Measurements from ENCODE around the gene LTBP2. TPM values are rescaled to one million over a fixed set of nuclear protein-coding genes. Genes with fewer than 3 reads are reported as not detected.

The LTBP2 gene
- polyA plus RNA-seq, 2 of the 4 experiments (the other 2 are of a cell fraction), result 4.9 to 14.4 TPM

DNA sequence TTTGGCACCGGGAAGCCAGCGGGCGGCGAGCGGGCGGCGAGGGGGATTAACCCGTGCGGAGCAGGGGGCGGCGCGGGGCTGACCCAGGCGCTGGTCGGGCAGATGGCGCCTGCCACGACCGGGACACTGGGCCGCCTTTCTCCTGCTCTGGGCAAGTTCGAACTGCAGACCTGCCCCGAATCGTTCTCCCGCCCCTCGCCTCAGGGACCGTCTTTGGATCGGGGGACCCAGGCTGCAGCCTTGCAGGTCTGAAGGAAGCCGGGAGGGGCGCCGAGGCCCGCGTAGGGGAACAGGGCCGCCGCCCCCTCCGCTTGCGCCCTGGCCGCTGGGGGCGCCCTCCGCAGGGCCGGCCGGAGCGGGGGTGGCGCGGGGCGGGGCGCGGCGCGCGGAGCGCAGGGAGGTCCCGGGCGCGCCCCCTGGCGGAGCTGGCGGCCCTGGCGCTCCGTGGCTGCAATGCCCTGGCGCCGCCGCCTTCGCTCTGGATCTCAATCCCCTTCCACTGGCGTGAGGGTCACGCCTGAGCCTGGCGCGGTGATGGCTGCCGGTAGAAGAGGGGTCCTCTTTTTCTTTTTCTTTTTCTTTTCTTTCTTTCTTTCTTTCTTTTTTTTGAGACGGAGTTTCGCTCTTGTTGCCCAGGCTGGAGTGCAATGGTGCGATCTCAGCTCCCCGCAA is 449 bp upstream of the LTBP2 start (continued):
- TF ChIP-seq HEYL (CRISPR knock-in tag; IDR thresholded peaks at IDR 0.05), result no peak
- TF ChIP-seq, protein P1, sequence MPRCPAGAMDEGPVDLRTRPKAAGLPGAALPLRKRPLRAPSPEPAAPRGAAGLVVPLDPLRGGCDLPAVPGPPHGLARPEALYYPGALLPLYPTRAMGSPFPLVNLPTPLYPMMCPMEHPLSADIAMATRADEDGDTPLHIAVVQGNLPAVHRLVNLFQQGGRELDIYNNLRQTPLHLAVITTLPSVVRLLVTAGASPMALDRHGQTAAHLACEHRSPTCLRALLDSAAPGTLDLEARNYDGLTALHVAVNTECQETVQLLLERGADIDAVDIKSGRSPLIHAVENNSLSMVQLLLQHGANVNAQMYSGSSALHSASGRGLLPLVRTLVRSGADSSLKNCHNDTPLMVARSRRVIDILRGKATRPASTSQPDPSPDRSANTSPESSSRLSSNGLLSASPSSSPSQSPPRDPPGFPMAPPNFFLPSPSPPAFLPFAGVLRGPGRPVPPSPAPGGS (IDR thresholded peaks at IDR 0.05), result 0 out of 3 replicates have a peak, but pooled peaks have one; percentile 54
- TF ChIP-seq CBX8 (IDR thresholded peaks at IDR 0.05), result no peak
- TF ChIP-seq ZSCAN20 (CRISPR knock-in tag; IDR thresholded peaks at IDR 0.05), result no peak
- no peak for TF ChIP-seq BHLHE40 (IDR thresholded peaks at IDR 0.05; ENCODE audit: low read depth, low read length)
- TF ChIP-seq TP53 (CRISPR knock-in tag; IDR thresholded peaks at IDR 0.05), result no peak
- TF ChIP-seq, protein P2, sequence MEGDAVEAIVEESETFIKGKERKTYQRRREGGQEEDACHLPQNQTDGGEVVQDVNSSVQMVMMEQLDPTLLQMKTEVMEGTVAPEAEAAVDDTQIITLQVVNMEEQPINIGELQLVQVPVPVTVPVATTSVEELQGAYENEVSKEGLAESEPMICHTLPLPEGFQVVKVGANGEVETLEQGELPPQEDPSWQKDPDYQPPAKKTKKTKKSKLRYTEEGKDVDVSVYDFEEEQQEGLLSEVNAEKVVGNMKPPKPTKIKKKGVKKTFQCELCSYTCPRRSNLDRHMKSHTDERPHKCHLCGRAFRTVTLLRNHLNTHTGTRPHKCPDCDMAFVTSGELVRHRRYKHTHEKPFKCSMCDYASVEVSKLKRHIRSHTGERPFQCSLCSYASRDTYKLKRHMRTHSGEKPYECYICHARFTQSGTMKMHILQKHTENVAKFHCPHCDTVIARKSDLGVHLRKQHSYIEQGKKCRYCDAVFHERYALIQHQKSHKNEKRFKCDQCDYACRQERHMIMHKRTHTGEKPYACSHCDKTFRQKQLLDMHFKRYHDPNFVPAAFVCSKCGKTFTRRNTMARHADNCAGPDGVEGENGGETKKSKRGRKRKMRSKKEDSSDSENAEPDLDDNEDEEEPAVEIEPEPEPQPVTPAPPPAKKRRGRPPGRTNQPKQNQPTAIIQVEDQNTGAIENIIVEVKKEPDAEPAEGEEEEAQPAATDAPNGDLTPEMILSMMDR (IDR thresholded peaks at IDR 0.05), result peak; percentile 100
- TF ChIP-seq, protein P3, sequence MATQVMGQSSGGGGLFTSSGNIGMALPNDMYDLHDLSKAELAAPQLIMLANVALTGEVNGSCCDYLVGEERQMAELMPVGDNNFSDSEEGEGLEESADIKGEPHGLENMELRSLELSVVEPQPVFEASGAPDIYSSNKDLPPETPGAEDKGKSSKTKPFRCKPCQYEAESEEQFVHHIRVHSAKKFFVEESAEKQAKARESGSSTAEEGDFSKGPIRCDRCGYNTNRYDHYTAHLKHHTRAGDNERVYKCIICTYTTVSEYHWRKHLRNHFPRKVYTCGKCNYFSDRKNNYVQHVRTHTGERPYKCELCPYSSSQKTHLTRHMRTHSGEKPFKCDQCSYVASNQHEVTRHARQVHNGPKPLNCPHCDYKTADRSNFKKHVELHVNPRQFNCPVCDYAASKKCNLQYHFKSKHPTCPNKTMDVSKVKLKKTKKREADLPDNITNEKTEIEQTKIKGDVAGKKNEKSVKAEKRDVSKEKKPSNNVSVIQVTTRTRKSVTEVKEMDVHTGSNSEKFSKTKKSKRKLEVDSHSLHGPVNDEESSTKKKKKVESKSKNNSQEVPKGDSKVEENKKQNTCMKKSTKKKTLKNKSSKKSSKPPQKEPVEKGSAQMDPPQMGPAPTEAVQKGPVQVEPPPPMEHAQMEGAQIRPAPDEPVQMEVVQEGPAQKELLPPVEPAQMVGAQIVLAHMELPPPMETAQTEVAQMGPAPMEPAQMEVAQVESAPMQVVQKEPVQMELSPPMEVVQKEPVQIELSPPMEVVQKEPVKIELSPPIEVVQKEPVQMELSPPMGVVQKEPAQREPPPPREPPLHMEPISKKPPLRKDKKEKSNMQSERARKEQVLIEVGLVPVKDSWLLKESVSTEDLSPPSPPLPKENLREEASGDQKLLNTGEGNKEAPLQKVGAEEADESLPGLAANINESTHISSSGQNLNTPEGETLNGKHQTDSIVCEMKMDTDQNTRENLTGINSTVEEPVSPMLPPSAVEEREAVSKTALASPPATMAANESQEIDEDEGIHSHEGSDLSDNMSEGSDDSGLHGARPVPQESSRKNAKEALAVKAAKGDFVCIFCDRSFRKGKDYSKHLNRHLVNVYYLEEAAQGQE (IDR thresholded peaks at IDR 0.05), result no peak
- TF ChIP-seq KDM5A (IDR thresholded peaks at IDR 0.05), result no peak
- no peak for TF ChIP-seq FOSL2 (IDR thresholded peaks at IDR 0.05)
- no peak for TF ChIP-seq FOSL2 (CRISPR knock-in tag; IDR thresholded peaks at IDR 0.05)
- no peak for TF ChIP-seq NPAS2 (CRISPR knock-in tag; IDR thresholded peaks at IDR 0.05; ENCODE audit: borderline replicate concordance)
- no peak for TF ChIP-seq ZC3H11A (IDR thresholded peaks at IDR 0.05)
- TF ChIP-seq TFCP2L1 (CRISPR knock-in tag; IDR thresholded peaks at IDR 0.05), result no peak
- peak in 1 of 2 experiments; percentile 35; a peak in 1 of 5 replicates for TF ChIP-seq EP300 (IDR thresholded peaks at IDR 0.05)
- TF ChIP-seq MAZ (IDR thresholded peaks at IDR 0.05; ENCODE audit: borderline replicate concordance, low read depth, low read length), result 0 out of 2 replicates have a peak, but pooled peaks have one; percentile 27
- no peak for TF ChIP-seq ESRRA (IDR thresholded peaks at IDR 0.05; ENCODE audit: borderline replicate concordance, low read length)
- no peak for TF ChIP-seq HDAC2 (IDR thresholded peaks at IDR 0.05)
- peak; percentile 34 to 76; a peak in 3 of 5 replicates for TF ChIP-seq RAD21 (conservative IDR thresholded peaks at IDR 0.05 in 1 of 2, IDR thresholded peaks at IDR 0.05 in 1 of 2)

DNA sequence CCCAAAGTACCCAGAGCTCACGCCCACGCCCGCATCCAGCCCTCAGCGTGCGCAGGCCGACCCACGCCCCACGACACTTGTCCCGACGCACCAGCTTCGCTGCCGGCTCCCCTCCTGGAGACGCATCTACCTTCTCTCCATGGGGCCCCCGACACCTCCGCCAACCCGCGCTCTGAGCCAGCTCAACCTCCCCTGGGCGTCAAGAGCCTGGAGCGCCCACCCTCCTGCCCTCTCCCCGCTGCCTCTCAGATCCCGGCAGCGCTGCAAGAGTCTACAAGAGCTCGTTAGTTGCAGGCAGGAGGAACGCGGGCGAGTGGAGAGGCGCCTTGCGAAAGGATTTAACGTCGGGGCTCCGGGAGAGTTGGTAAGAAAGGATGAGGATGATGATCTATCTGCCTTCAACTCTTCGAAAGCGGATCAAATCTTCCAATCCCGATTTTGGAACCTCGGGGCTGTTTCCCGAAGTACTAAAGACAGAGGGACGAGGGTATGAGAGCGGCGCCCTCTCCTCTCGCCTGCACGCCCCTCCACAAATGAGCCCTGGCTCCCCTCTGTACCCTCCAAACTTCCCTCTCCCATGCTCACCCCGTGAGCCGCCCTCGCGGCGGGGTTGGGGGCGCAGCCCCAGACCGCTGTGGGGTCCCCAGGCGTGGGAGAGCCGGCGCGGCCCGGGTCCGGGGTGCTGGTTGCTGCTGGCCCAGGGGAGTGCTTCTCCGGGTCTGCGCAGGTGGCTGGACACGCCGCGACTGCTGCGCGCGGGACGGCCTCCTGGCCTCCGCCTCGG is 979 bp downstream of the LTBP2 start:
- Histone ChIP-seq H3K4me2 (peak overlapping the region; percentile 86), H3K9me3 (no peaks in the 10 kb centered on the region), H3K4me3 (peak overlapping the region; percentile 66), H3K27ac (peak overlapping the region; percentile 89 to 91; a peak in 4 of 6 replicates), H3K4me1 (peaks cover 40% of the 10 kb centered on the region)
- ATAC-seq, result no peak
- no peak for DNase-seq (ENCODE audit: low read depth in 1 of 2, low spot score in 1 of 2)
- ChIA-PET POLR2A (no interaction called here), CTCF (interaction anchor here (0.6 to 7.2 kb wide), 29 partner anchors 10 to 295 kb away, joined by 3 to 228 read pairs (median 10); partner anchors contain the start of gene YLPM1)
- TF ChIP-seq, protein P4, sequence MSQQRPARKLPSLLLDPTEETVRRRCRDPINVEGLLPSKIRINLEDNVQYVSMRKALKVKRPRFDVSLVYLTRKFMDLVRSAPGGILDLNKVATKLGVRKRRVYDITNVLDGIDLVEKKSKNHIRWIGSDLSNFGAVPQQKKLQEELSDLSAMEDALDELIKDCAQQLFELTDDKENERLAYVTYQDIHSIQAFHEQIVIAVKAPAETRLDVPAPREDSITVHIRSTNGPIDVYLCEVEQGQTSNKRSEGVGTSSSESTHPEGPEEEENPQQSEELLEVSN (IDR thresholded peaks at IDR 0.05; ENCODE audit: borderline replicate concordance, low read depth), result no peak
- TF ChIP-seq, protein P5, sequence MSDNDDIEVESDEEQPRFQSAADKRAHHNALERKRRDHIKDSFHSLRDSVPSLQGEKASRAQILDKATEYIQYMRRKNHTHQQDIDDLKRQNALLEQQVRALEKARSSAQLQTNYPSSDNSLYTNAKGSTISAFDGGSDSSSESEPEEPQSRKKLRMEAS (IDR thresholded peaks at IDR 0.05), result no peak
- TF ChIP-seq POLR2AphosphoS2 (conservative IDR thresholded peaks at IDR 0.05; ENCODE audit: low read length) (no peak), FOSL2 (IDR thresholded peaks at IDR 0.05) (no peak), FOSL2 (CRISPR knock-in tag; IDR thresholded peaks at IDR 0.05) (no peak), EP300 (IDR thresholded peaks at IDR 0.05) (no peak), RFX5 (IDR thresholded peaks at IDR 0.05) (no peak), TP53 (CRISPR knock-in tag; IDR thresholded peaks at IDR 0.05) (no peak)
- FAIRE-seq, result no peak
- 92% methylated on average over 57 of the region's 65 CpGs for WGBS (ENCODE audit: missing lambda C conversion rate)
